ENCODE data around the gene KIF25.
"Not testable (repeated sequence)": the region's sequence is repeated elsewhere in the genome, so short reads cannot be mapped to it uniquely, and the experiment has no call there.

KIF25 gene

GRCh38 chr6:167965592-167966539 lies 31.6 kb upstream of the KIF25 start:
- Mint-ChIP-seq H3K36me3 (ENCODE audit: insufficient read depth) (no peaks in the 10 kb centered on the region), H3K4me1 (ENCODE audit: low read depth in 2 of 2) (no peaks in the 10 kb centered on the region), H3K9me3 (no peaks in the 10 kb centered on the region), H3K27me3 (peaks cover 0 to 4% of the 10 kb centered on the region in 2 donors), H3K4me3 (no peak overlapping the region), H3K27ac (no peak overlapping the region)
- DNase-seq (no peak), ATAC-seq (replicated peaks) (no peak)

GRCh38 chr6:167966540-167966905 lies 30.9 kb upstream of the KIF25 start:
- ATAC-seq (replicated peaks) (no peak), DNase-seq (no peak)
- Mint-ChIP-seq H3K27me3 (peaks cover 0 to 2% of the 10 kb centered on the region in 2 donors), H3K9me3 (no peaks in the 10 kb centered on the region), H3K4me3 (no peak overlapping the region), H3K36me3 (ENCODE audit: insufficient read depth) (no peaks in the 10 kb centered on the region), H3K4me1 (ENCODE audit: low read depth in 2 of 2) (no peaks in the 10 kb centered on the region), H3K27ac (no peak overlapping the region)

DNA sequence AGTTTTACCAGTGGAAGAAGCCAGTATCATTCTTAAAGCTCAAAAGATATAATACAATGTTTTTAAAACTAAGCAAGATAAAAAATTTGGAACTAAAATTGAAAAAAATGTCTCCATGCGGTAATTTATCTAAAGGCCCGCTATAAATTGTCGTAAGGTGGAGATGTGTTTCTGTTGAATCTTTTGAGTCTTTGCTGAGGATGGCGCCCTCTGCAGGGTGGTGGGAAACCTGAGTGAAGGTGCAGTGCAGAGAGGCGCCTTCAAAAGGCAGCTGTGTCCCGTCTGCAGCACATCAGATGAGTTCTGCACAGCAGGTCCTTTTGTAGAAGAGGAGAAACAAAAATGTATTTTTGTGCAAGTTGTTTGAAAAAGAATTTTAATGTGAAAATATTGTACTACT lies 29.4 kb upstream of the KIF25 start:
- DNase-seq (no peak), ATAC-seq (replicated peaks) (no peak)
- Mint-ChIP-seq H3K36me3 (ENCODE audit: insufficient read depth) (no peaks in the 10 kb centered on the region), H3K4me1 (ENCODE audit: low read depth in 2 of 2) (no peaks in the 10 kb centered on the region), H3K4me3 (no peak overlapping the region), H3K27ac (no peak overlapping the region), H3K27me3 (peaks cover under 1 to 2% of the 10 kb centered on the region in 2 donors), H3K9me3 (no peaks in the 10 kb centered on the region)

GRCh38 chr6:167970230-167970629 lies 27.2 kb upstream of the KIF25 start:
- Mint-ChIP-seq H3K4me1 (ENCODE audit: low read depth in 2 of 2) (no peaks in the 10 kb centered on the region), H3K4me3 (no peak overlapping the region), H3K27ac (no peak overlapping the region)

DNA sequence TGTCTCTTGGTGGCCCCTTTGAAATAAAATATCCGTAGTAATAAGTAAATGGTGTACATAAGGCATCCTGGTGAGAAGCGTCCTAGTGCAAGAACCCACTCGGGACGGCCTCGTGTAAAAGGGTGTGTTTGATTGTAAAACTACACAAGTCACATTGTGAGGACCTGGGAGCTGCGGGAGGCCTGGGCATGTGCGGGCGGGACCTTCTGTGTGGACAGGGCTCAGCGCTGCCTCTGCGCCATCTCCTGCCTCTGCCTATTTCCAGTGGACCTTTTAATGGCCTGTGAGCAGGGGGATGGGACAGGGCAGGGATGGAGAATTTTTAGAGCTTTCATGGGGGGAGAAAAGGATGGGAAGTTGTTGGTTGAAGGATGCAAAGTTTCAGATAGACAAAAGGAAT lies 25.3 kb upstream of the KIF25 start:
- DNase-seq (no peak), ATAC-seq (replicated peaks) (no peak)
- Mint-ChIP-seq H3K4me1 (ENCODE audit: low read depth in 2 of 2) (no peaks in the 10 kb centered on the region), H3K27me3 (peaks cover 6 to 8% of the 10 kb centered on the region in 2 donors), H3K9me3 (no peaks in the 10 kb centered on the region), H3K36me3 (ENCODE audit: insufficient read depth) (no peaks in the 10 kb centered on the region), H3K27ac (no peak overlapping the region), H3K4me3 (no peak overlapping the region)

More at GRCh38 chr6:167970230-167970629, 27.2 kb upstream of the KIF25 start:
- H3K36me3 Mint-ChIP-seq (ENCODE audit: insufficient read depth), result no peaks in the 10 kb centered on the region
- ATAC-seq (replicated peaks), result no peak
- H3K27me3 Mint-ChIP-seq, result peaks cover 6 to 8% of the 10 kb centered on the region in 2 donors
- DNase-seq, result no peak
- no peaks in the 10 kb centered on the region for H3K9me3 Mint-ChIP-seq

GRCh38 chr6:167973148-167973885 lies 24.2 kb upstream of the KIF25 start:
- H3K9me3 Mint-ChIP-seq, result no peaks in the 10 kb centered on the region
- H3K4me1 Mint-ChIP-seq (ENCODE audit: low read depth in 2 of 2), result no peaks in the 10 kb centered on the region
- ATAC-seq (replicated peaks), result no peak
- DNase-seq, result no peak
- H3K27me3 Mint-ChIP-seq, result peaks cover 6 to 8% of the 10 kb centered on the region in 2 donors
- no peak overlapping the region for H3K27ac Mint-ChIP-seq
- no peaks in the 10 kb centered on the region for H3K36me3 Mint-ChIP-seq (ENCODE audit: insufficient read depth)
- H3K4me3 Mint-ChIP-seq, result no peak overlapping the region

GRCh38 chr6:167974640-167975344 lies 22.7 kb upstream of the KIF25 start:
- Mint-ChIP-seq H3K27ac (no peak overlapping the region), H3K4me3 (no peak overlapping the region), H3K4me1 (ENCODE audit: low read depth in 2 of 2) (no peaks in the 10 kb centered on the region), H3K9me3 (no peaks in the 10 kb centered on the region), H3K36me3 (ENCODE audit: insufficient read depth) (no peaks in the 10 kb centered on the region), H3K27me3 (peaks cover 6 to 8% of the 10 kb centered on the region in 2 donors)
- DNase-seq, result no peak
- no peak for ATAC-seq (replicated peaks)

DNA sequence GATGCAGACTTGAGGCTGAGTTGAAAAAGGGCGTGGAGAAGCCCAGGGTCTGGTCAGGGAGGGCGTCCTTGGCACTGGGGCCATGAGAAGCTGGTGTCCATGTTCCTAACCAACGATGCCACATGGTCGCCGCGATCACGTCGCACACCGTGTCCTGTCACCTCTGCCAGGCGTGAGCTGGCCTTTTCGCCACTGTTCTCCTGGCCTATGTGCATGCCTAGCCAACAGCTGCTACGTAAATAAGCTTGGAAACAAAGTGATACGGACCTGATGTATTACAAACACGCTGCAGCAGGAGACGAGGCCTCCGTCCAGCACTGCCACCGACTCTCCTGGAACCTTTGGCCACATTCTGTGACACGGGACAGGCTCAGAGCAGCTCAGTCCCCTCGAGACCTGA lies 22.0 kb upstream of the KIF25 start:
- no peaks in the 10 kb centered on the region for H3K36me3 Mint-ChIP-seq (ENCODE audit: insufficient read depth)
- ATAC-seq (replicated peaks), result no peak

GRCh38 chr6:167976116-167976657 lies 21.3 kb upstream of the KIF25 start:
- H3K27me3 Mint-ChIP-seq; H3K27ac Mint-ChIP-seq; H3K4me1 Mint-ChIP-seq (ENCODE audit: low read depth in 2 of 2); DNase-seq; H3K36me3 Mint-ChIP-seq (ENCODE audit: insufficient read depth); H3K4me3 Mint-ChIP-seq; ATAC-seq (replicated peaks); H3K9me3 Mint-ChIP-seq: not testable (repeated sequence)

More for the DNA sequence above, 22.0 kb upstream of the KIF25 start:
- Mint-ChIP-seq H3K9me3 (no peaks in the 10 kb centered on the region), H3K27ac (no peak overlapping the region), H3K4me3 (no peak overlapping the region), H3K4me1 (ENCODE audit: low read depth in 2 of 2) (no peaks in the 10 kb centered on the region), H3K27me3 (peaks cover 6 to 8% of the 10 kb centered on the region in 2 donors)
- no peak for DNase-seq

GRCh38 chr6:167976708-167977107 lies 20.8 kb upstream of the KIF25 start:
- DNase-seq (no peak), ATAC-seq (replicated peaks) (no peak)
- Mint-ChIP-seq H3K9me3 (no peaks in the 10 kb centered on the region), H3K27ac (no peak overlapping the region), H3K4me3 (no peak overlapping the region), H3K36me3 (ENCODE audit: insufficient read depth) (no peaks in the 10 kb centered on the region), H3K4me1 (ENCODE audit: low read depth in 2 of 2) (no peaks in the 10 kb centered on the region), H3K27me3 (peaks cover 6 to 8% of the 10 kb centered on the region in 2 donors)

- Mint-ChIP-seq H3K36me3 (ENCODE audit: insufficient read depth) (no peaks in the 10 kb centered on the region), H3K27ac (no peak overlapping the region), H3K4me3 (no peak overlapping the region), H3K9me3 (no peaks in the 10 kb centered on the region), H3K4me1 (ENCODE audit: low read depth in 2 of 2) (no peaks in the 10 kb centered on the region), H3K27me3 (peaks cover 6 to 8% of the 10 kb centered on the region in 2 donors)
- DNase-seq (no peak), ATAC-seq (replicated peaks) (no peak)
Observed at GRCh38 chr6:167977717-167978467, 19.6 kb upstream of the KIF25 start.

DNA sequence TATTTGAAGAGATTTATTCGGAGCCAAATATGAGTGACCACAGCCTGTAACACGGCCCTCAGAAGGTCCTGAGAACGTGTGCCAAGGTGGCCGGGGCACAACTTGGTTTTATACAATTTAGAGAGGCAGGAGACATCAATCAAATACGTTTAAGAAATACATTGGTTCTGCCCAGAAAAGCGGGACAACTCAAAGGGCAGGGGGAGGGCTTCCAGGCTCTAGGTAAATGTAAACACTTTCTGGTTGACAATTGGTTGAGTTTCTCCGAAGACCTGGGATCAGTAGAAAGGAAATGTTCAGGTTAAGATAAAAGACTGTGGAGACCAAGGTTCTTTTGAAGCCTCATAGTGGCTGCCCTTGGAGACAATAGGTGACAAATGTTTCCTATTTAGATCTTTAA lies 18.9 kb upstream of the KIF25 start:
- ATAC-seq (replicated peaks) (no peak), DNase-seq (no peak)
- H3K36me3 Mint-ChIP-seq (ENCODE audit: insufficient read depth), result no peaks in the 10 kb centered on the region
- H3K4me1 Mint-ChIP-seq (ENCODE audit: low read depth in 2 of 2), result no peaks in the 10 kb centered on the region
- no peaks in the 10 kb centered on the region for H3K9me3 Mint-ChIP-seq
- H3K27me3 Mint-ChIP-seq, result peaks cover 0 to 1% of the 10 kb centered on the region in 2 donors
- no peak overlapping the region for H3K27ac Mint-ChIP-seq
- H3K4me3 Mint-ChIP-seq, result no peak overlapping the region
